Smooth muscle cell of the brain vasculature (primary cell): ENCODE measurements around the gene NLRC5.
"Not testable (repeated sequence)": the region's sequence is repeated elsewhere in the genome, so short reads cannot be mapped to it uniquely, and the experiment has no call there.

Source experiments
- DNase-seq: peaks from one replicate; pipeline ENCODE4 v3.0.0-alpha.2; 2012; ENCODE audit warnings: low read depth, low spot score

Gene NLRC5

GRCh38 chr16:57072616-57073275 is 83.4 kb downstream of the NLRC5 start:
- no peak for DNase-seq

GRCh38 chr16:57077714-57078113 is 88.4 kb downstream of the NLRC5 start:
- no peak for DNase-seq

GRCh38 chr16:57081744-57082143 is 92.4 kb downstream of the NLRC5 start:
- DNase-seq: no peak

GRCh38 chr16:57082664-57083063 is 93.3 kb downstream of the NLRC5 start:
- DNase-seq: no peak

DNA sequence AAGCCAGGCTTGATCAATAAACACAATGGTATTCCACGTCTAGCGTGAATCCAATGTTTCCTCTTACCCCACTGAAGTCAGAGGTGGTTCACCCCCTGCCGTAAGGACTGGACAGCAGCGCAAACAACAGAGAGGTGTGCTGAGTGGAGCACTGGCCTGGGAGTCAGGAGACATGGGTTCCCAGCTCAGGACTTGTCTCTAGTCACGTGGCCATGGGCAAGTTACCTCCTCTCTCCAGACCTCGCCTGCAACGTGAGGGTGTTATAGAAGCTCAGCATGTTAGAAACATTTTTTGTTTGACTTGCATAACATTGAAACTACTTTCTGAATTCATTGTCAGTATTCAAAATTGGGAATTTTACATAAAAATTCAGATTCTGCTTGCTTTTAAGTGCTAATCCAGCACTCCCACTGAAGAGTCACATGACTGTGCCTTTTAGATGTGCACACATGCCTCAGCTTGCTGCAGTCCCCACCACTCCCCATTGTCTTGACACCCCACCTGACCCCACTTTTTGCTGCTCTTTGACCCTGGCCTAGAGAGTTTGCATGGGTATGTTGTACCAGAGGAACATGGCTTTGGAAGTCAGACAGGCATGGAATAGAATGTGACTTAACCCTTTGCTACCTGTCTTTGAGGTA is 94.2 kb downstream of the NLRC5 start:
- no peak for DNase-seq

DNA sequence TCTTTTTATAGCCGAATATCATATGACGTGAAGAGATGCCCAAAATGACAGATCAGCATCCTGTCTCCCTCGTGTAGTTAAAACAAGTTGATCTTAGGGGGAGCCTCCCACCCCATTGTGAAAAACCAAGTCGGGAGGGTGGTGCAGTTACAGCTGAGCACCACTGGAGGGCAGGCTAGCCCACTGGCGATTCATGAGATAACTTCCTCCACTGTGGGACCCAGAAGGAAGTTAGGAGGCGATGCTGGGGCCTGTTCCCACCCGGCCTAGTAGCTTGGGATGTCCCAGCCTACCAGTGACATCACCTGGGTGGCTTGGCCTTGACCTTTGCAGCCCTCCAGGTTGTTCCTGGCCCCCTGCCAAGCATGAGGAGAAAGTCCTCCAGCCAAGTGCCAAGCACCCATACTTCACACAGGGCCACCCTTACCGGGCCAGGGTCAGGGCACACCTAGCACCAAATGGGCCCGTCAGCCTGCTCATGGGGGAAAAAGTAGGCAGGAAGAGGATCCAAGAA is 95.0 kb downstream of the NLRC5 start:
- DNase-seq: peak; percentile 57

DNA sequence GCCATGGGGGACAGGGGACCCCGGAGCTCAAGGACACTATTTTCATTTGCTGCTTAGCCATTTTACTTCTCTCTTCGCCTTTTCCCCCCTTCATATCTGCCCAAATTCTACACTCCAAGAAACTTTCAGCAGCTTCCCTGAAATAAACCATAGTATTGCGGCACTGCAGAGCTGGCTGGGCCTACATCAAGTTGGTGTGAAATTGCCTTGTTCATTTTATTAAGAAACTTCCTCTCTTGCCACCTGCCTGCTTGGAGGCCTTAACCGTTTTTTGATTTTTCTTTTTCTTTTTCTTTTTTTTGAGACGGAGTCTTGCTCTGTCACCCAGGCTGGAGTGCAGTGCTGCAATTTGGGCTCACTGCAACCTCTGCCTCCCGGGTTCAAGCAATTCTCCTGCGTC is 95.6 kb downstream of the NLRC5 start:
- no peak for DNase-seq

DNA sequence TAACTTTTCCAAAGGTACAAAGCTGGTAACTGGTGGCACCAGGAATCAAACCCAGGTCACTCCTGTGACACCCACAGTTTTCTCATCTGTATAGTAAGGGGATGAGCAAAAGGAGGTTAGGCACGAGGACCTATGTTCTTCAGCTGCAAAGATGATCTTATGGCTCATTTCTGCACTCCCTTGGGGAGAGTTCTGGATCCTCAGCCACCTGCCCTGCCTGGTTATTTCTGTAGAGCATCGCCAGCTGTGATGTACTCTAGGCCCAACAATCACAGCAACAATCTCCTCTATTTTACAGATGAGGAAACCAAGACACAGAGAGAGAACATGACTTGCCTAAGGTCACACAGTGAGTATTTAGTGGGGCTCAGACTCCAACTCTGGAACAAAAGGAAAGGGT is 97.6 kb downstream of the NLRC5 start:
- no peak for DNase-seq

DNA sequence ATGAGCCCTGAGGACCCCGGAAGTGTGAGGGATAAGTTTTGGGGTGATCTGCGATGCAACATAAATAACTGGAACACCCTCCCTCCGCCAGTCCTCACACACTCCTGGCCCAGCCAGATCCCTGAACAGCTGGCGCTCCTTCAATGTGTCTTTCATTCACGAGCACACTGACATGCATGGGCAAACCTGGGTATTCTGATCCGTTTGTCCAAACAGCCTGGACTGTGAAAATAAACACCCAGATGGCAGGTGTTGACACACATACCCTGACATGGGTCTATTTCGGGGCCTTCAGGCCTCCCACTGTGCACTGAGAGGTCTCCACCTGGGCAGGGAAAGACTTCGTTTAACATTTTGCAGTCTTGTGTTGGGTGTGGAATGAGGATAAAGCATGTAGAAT is 100.0 kb downstream of the NLRC5 start:
- DNase-seq: no peak

DNA sequence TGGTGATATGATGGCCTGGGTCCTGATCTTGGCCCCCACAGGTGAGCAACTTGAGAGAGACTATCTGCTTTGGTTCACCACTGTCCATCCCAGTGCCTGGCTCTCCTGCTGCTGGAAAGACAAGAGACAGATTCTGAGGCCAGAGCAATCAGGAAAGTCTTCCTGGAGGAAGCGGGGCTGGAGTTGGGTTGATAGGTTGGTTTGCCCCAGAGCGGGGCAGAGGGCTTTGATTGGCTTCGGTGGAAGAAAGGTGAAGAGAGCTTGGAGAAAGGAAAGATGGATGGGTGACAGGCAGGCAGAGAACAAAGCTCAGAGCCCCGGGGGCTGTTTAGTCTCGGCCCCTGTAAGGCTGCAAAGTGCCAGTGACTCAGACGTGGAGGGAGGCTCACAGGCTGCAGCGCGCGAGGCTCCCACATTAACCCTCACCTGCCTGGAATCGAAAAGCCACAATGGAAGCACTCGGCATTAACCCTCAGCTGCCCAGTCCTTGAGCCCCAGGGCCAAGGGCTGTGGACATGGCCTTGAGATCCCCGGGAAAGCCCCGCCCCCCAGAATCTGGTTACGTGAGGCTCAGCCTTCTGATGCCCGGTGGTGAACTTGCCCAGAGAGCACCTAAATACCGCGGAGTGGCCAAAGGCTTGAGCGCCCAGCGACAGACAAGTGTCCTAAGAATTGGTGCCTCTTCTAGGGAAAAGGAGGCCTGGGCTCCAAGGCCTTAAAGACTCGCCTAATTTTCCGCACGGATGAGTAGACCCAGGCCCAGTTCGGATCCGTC is 102.0 kb downstream of the NLRC5 start:
- DNase-seq: no peak

DNA sequence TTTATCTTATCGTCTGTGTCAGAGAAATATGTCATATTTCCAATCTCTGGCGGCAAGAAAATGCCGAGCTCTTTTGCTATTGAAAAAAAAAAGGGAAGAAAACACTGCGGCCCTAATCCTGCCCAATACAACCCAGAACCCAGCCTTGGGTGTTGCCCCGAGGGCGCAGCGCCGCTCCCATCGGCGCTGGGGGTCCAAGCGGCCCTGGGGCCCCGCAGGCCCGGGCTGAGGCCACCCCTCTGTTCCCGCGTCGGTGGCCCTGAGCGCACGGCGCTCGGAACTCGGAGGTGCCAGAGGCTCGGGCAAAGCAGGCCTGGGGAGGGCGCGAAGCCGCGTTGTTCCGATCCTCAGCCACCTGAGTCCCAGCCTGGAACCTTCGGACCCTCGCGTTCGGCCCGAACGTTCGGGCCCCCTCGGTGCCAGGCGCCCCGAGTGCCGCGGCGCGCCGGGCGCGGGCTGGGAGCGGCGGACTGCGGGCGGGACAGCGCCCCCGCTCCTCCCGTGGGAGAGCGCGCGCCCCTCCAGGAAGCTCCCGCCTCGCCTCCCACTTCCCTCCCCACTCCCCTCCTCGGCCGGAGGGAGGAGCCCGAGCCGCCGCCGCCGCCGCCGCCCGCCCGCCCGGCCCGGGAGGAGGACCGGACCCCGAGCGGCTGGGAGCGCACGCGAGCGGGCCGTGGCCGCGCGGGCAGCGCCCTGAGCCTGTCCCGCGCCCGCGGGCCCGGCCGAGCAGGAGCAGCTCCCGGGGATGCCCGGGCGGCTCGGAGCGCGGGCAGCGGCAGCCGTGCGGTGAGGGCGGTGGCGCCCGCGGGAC is 102.8 kb downstream of the NLRC5 start, which contains the start of gene CPNE2:
CPNE2 (plus strand) TSS at position 609 of the 811 bp plus-strand sequence. CDS start 18,160 bp downstream, outside the sequence.
- DNase-seq: no peak

DNA sequence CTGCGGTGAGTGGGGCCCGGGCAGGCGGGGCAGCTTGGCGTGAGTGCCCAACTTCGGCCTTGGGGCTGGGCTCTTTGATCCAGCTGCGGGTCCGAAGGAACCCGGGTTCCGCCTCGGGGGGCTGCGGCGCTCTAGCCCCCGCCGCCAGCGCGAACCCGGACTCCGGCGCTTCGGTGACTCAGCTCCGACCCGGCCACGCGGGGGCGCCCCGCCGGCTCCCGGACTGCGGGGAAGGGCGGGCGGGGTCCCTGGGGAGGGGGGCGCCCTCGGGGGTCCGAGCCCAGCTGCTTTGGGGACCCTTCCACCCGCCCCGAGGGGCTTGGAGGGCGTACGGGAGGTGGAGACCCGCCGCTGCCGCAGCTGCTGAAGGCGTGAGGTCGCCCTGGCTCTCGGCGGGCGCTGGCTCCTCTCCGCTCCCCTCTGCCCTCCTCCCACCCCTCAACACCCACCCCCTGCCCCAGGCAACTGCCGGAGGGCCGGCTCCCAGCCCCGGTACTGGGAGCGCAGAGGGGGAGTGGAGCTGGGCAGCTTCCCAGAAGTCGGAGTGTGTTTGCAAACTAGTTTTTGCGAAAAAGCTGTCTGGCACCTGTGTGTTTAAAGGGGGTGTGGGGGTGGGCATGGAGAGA is 103.5 kb downstream of the NLRC5 start:
- no peak for DNase-seq

- DNase-seq: no peak
These were observed 104.6 kb downstream of the NLRC5 start for GRCh38 chr16:57093666-57094564.

GRCh38 chr16:57094911-57095310 is 105.6 kb downstream of the NLRC5 start:
- DNase-seq: no peak

GRCh38 chr16:57096192-57096591 is 106.8 kb downstream of the NLRC5 start:
- no peak for DNase-seq

DNA sequence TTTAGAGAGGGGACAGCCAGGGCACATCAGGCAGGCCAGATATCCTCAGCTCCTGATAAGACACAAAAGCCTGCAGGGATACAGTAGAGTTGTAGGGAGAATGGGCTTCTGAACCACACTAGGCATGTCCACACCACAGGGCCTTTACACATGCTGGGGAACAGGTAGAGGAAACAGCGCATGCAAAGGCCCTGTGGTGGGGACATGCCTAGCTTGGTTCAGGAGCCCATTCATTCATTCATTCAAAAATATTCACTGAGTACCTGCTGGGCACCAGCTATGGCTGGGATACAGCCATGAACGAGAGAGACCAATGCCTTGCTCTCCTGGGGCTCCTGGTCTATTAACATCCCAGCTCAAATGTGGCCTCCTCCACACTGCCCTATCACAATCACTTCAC is 107.4 kb downstream of the NLRC5 start:
- DNase-seq: no peak

- no peak for DNase-seq
These were observed 109.0 kb downstream of the NLRC5 start for GRCh38 chr16:57098188-57098841.

GRCh38 chr16:57099965-57100364 is 110.6 kb downstream of the NLRC5 start:
- not testable (repeated sequence) for DNase-seq

DNA sequence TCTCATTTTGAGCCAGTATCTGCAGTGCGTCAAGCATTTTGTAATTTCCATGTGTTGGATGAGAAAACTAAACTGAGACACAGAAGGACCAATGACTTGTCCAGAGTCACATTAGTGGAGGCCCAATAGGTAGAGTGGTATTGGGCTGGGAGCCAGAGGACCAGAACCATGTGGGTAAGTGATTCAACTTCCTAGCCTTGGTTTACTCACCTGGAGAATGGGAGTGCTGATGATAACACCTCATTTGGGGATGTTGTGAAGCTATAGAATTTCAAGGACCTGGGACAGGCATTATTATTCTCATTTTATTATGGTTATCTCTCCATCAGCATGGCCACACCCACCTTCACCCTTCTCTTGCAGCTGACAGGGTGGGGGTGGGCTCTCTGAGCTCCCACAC is 111.1 kb downstream of the NLRC5 start:
- DNase-seq: no peak
